ENCODE data around the gene CENPF. TPM values are rescaled to one million over a fixed set of nuclear protein-coding genes. Genes with fewer than 3 reads are reported as not detected.

CENPF gene
- total and polyA plus RNA-seq, 12 donors: 0.15 to 8.7 (median 0.59) TPM

DNA sequence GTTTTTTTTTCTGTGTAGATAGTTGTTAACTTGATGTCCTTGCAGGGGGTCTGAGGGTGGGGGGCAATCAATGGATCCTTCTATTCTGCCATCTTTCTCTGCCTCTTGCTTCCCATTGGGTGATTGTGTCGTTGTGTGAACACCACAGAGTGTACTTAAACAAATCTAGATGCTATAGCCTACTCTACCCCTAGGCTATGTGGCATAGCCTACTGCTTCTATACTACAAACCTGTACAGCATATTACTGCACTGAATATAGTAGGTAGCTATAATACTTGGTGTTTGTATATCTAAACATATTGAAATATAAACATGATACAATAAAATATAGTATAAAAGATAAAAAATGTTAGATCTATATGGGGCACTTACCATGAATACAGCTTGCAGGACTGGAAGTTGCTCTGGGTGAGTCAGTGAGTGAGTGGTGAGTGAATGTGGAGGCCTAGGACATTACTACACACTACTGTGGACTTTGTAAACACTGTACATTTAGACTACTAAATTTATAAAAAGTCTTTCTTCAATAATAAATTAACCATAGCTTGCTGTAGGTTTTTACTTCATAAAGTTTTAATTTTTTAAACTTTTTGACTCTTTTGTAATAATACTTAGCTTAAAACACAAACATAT, 105.4 kb downstream of the CENPF start:
- no peak overlapping the region for H3K4me3 ChIP-seq
- no peaks in the 10 kb centered on the region for H3K36me3 ChIP-seq
- no peak for DNase-seq
- TF ChIP-seq, protein P1, sequence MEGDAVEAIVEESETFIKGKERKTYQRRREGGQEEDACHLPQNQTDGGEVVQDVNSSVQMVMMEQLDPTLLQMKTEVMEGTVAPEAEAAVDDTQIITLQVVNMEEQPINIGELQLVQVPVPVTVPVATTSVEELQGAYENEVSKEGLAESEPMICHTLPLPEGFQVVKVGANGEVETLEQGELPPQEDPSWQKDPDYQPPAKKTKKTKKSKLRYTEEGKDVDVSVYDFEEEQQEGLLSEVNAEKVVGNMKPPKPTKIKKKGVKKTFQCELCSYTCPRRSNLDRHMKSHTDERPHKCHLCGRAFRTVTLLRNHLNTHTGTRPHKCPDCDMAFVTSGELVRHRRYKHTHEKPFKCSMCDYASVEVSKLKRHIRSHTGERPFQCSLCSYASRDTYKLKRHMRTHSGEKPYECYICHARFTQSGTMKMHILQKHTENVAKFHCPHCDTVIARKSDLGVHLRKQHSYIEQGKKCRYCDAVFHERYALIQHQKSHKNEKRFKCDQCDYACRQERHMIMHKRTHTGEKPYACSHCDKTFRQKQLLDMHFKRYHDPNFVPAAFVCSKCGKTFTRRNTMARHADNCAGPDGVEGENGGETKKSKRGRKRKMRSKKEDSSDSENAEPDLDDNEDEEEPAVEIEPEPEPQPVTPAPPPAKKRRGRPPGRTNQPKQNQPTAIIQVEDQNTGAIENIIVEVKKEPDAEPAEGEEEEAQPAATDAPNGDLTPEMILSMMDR (IDR thresholded peaks at IDR 0.05): no peak
- no peak for ATAC-seq
- H3K27ac ChIP-seq: no peak overlapping the region
- intact Hi-C loops (cut with DNase I): no loop called here
- no peaks in the 10 kb centered on the region for H3K27me3 ChIP-seq
- WGBS, 2 donors: 45 to 54% methylated on average over 1 of the region's 1 CpG
- H3K9me3 ChIP-seq: peaks cover 0 to 22% (median 5%) of the 10 kb centered on the region in 11 donors
- no peaks in the 10 kb centered on the region for H3K4me1 ChIP-seq

DNA sequence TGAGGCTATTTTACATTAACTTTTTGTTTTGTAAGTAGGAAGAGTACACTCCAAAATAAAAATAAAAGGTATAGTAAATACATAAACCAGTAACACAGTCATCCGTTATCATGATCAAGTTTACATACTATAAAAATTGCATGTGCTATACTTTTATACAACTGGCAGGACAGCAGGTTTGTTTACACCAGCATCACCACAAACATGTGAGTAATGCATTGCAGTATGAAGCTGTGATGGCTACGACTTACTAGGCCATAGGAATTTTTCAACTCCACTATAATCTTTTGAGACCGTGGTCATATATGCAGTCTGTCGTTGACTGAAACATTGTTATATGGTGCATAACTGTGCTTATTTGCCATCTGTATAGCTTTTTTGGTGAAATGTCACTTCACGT, 106.2 kb downstream of the CENPF start:
- Histone ChIP-seq H3K36me3 (no peaks in the 10 kb centered on the region), H3K4me3 (no peak overlapping the region), H3K27me3 (no peaks in the 10 kb centered on the region), H3K9me3 (peaks cover 0 to 14% (median 5%) of the 10 kb centered on the region in 11 donors), H3K4me1 (no peaks in the 10 kb centered on the region), H3K27ac (no peak overlapping the region)
- no peak for ATAC-seq
- intact Hi-C loops (cut with DNase I): no loop called here
- DNase-seq: no peak
- TF ChIP-seq, protein P1 (IDR thresholded peaks at IDR 0.05): no peak
- WGBS, 2 donors: 84 to 91% methylated on average over 5 of the region's 5 CpGs

DNA sequence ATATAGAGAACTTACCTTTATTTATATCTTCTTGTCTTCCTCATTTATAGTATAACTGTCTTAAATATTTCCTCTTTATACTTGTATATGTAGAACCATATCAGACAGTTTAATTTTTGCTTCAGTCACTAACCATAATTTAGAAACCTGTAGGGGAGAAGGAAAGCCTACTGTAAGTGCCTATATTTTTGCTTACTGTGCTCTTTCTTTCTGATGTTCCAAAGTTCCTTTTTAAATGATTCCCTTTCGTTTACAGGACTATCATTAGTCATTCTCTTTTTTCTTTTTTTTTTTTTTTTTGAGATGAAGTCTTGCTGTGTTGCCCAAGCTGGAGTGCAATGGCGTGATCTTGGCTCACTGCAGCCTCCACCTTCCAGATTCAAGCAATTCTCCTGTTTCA, 109.7 kb downstream of the CENPF start:
- 60 to 66% methylated on average over 2 of the region's 2 CpGs for WGBS, 2 donors

More for the DNA sequence above, 109.7 kb downstream of the CENPF start:
- TF ChIP-seq, protein P1 (IDR thresholded peaks at IDR 0.05): no peak
- no peak overlapping the region for H3K4me3 ChIP-seq
- H3K4me1 ChIP-seq: no peaks in the 10 kb centered on the region
- H3K27me3 ChIP-seq: peaks cover 0 to 4% (median 0%) of the 10 kb centered on the region in 7 donors
- intact Hi-C loops (cut with DNase I): no loop called here
- H3K27ac ChIP-seq: no peak overlapping the region
- H3K9me3 ChIP-seq: peaks cover 0 to 3% (median 0%) of the 10 kb centered on the region in 11 donors
- DNase-seq (no peak), ATAC-seq (no peak)
- no peaks in the 10 kb centered on the region for H3K36me3 ChIP-seq

Other genes with a start within 250 kb of the CENPF start
- gene PTPN14, start 51.6 kb upstream of the CENPF start, total RNA-seq: 10 to 100 TPM; 23.5 to 71.6 (median 45.5) TPM
- gene PTPN14, start 51.6 kb upstream of the CENPF start, polyA plus RNA-seq: 1 to 10 TPM; 5.0 to 7.2 TPM